Left ventricle myocardium inferior (tissue), 1 donor: ENCODE measurements around the gene SLC35G2. TPM values are rescaled to one million over a fixed set of nuclear protein-coding genes. Genes with fewer than 3 reads are reported as not detected.
A peak's percentile ranks its signal among the peaks of the same experiment; 100 is the strongest.

ENCODE experiments used
- DNase-seq: peaks from one replicate; pipeline ENCODE4 v3.0.0-alpha.2; 2020
- H3K27ac ChIP-seq: fragments of 200-600 bp; replicated peaks from 2 replicates; pipeline ENCODE4 v1.8.0; 2021
- H3K27me3 ChIP-seq: fragments of 200-600 bp; 2 replicates; pipeline ENCODE4 v1.8.0; 2021; ENCODE audit warnings: low read depth
- H3K36me3 ChIP-seq: fragments of 200-600 bp; 2 replicates; pipeline ENCODE4 v1.8.0; 2021
- H3K4me1 ChIP-seq: fragments of 200-600 bp; 2 replicates; pipeline ENCODE4 v1.8.0; 2021
- H3K4me3 ChIP-seq: fragments of 200-600 bp; 2 replicates; pipeline ENCODE4 v1.8.0; 2021; ENCODE audit warnings: mild to moderate bottlenecking, moderate library complexity
- H3K9me3 ChIP-seq: fragments of 200-600 bp; replicated peaks from 2 replicates; pipeline ENCODE4 v1.8.0; 2021
- intact Hi-C: fragments of 100-400 bp; cut with micrococcal nuclease; formaldehyde crosslinking; loops from one replicate; pipeline ENCODE4 v1.11.0; 2022
- long read RNA-seq: library from polyadenylated mRNA; unstranded; transcript quantifications from one replicate; pipeline ENCODE4 v2.0.0, GENCODE V29; 2021
- total RNA-seq: library from RNA; stranded (reverse); fragmentation: NEBNext Ultra II Directional; extraction: Animal tissue kit (Norgen Biotek cat#: 25700); gene quantifications from one replicate; pipeline ENCODE4 v1.2.1, GENCODE V29; 2021
- TF ChIP-seq, protein P1 (sequence below): fragments of 200-600 bp; IDR thresholded peaks from 2 replicates; pipeline ENCODE4 v1.8.0; 2021; ENCODE audit warnings: antibody characterized with exemption, mild to moderate bottlenecking, borderline replicate concordance
- donor health status: DM: no; HTN: yes; CAD: no; lungs with severe emphysema.

The SLC35G2 gene
- total RNA-seq, result 2.6 TPM
- long read RNA-seq, transcript SLC35G2-202 (2 exons, 2,060 nt), result major isoform, 7 of 9 reads
- long read RNA-seq, partial matches to known transcripts, result 0 of 9 reads
- long read RNA-seq, other reads (novel, unspliced or antisense), result 2 of 9 reads

DNA sequence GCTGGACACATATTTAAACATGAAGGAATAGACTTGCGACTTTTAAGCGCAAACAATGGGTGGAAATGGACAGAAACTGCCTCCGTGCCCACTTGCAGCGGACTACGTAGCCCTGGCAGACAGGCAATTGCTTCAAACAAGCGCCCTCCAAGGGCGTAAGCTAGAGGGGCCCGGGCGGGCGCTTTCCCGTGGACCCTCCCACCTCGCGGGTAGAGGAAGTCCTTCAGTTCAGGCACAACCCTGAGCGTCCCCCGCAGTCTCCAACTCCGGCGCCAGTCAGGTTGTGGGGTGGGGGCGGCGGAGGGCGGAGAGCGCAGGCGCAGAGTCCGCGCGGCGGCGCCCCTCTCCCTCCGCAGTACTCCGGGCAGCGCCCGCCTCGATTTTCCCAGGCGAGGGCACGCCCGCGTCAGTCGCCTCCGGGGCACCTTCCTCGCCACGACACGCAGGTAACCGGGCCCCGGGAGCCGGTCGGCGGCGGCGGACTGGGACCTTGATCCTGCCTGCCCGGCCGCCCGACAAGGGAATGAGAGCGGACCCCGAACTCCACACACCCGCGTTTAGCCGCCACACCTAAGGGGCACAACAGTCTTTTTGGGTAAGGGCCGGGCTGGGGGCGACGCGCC, at the start of gene SLC35G2:
TSS of gene SLC35G2 (plus strand) at position 358 of the 623 bp plus-strand sequence. CDS start 35,335 bp downstream, outside the sequence.
- DNase-seq, result peak; percentile 54
- TF ChIP-seq, protein P1, sequence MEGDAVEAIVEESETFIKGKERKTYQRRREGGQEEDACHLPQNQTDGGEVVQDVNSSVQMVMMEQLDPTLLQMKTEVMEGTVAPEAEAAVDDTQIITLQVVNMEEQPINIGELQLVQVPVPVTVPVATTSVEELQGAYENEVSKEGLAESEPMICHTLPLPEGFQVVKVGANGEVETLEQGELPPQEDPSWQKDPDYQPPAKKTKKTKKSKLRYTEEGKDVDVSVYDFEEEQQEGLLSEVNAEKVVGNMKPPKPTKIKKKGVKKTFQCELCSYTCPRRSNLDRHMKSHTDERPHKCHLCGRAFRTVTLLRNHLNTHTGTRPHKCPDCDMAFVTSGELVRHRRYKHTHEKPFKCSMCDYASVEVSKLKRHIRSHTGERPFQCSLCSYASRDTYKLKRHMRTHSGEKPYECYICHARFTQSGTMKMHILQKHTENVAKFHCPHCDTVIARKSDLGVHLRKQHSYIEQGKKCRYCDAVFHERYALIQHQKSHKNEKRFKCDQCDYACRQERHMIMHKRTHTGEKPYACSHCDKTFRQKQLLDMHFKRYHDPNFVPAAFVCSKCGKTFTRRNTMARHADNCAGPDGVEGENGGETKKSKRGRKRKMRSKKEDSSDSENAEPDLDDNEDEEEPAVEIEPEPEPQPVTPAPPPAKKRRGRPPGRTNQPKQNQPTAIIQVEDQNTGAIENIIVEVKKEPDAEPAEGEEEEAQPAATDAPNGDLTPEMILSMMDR, result no peak
- Histone ChIP-seq H3K4me3 (peak within 1 kb of the TSS; percentile 83), H3K36me3 (no peaks in the 10 kb centered on the region), H3K4me1 (peaks cover 29% of the 10 kb centered on the region), H3K27me3 (peaks cover 26% of the 10 kb centered on the region), H3K27ac (peak within 1 kb of the TSS; percentile 90), H3K9me3 (peaks cover 12% of the 10 kb centered on the region)
- intact Hi-C loops, result loop anchor here (5.0 kb wide), 1 partner anchor 193 kb away; no protein-coding TSS in a partner anchor

DNA sequence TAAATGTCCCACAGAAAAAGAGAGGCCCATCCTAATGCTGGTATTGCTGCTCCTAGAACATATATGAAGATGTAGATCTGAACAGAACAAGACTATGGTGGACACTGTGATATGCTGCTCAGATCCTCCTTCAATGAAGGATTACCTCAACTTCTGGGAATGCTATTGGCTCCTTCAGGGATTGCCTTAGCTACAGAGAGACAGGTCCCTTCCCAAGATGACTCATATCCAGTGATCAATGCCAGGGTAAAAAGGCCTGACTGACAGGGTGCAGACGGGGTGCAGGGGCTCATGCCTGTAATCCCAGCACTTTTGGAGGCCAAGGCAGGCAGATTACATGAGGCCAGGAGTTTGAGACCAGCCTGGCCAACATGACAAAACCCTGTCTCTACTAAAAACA, 46.2 kb upstream of the SLC35G2 start:
- H3K36me3 ChIP-seq, result no peaks in the 10 kb centered on the region
- no peak overlapping the region for H3K4me3 ChIP-seq
- no peaks in the 10 kb centered on the region for H3K9me3 ChIP-seq
- no peak overlapping the region for H3K27ac ChIP-seq
- TF ChIP-seq, protein P1, result no peak
- H3K27me3 ChIP-seq, result no peaks in the 10 kb centered on the region
- intact Hi-C loops, result no loop called here
- no peaks in the 10 kb centered on the region for H3K4me1 ChIP-seq
- no peak for DNase-seq

DNA sequence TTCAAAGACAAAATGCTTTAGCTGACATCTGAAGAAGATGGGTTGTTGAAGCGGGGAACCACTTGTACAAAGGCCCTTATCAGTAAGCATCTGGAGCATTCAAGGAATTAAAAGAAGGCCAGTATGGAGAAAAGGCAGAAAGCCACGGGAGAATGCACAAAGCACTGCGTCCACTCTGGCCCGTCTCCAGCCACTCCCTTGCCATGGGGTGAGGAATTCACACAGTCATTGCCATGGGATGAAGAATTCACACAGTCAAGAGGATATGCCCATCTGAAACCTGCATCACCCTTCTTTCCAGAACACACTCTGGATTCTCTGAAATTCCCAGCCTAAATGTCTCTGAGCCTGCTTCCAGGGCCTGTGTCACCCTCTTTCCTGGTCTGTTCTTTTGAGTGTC, 40.1 kb upstream of the SLC35G2 start:
- TF ChIP-seq, protein P1, result no peak
- H3K27ac ChIP-seq, result no peak overlapping the region
- no peak for DNase-seq
- H3K36me3 ChIP-seq, result no peaks in the 10 kb centered on the region
- no peaks in the 10 kb centered on the region for H3K4me1 ChIP-seq
- no peaks in the 10 kb centered on the region for H3K9me3 ChIP-seq
- no peaks in the 10 kb centered on the region for H3K27me3 ChIP-seq
- H3K4me3 ChIP-seq, result no peak overlapping the region
- intact Hi-C loops, result no loop called here

DNA sequence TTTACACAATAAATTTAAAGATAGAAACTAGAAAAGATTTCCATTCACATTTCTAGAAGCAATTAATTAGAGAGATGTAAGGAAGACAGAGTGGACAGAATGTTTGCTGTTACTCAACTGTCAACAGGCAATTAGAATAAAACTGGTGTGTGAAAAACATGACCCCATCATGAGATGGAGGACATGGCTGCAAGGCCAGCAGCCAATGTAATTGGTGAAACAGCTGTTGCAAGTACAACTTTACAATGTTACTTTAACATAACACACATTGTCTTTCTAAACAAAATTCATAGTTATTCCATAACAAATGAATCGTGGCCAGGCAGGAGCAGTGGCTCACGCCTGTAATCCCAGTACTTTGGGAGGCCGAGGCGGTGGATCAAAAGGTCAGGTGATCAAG, 38.2 kb upstream of the SLC35G2 start:
- Histone ChIP-seq H3K4me1 (no peaks in the 10 kb centered on the region), H3K36me3 (no peaks in the 10 kb centered on the region), H3K27ac (no peak overlapping the region), H3K9me3 (no peaks in the 10 kb centered on the region), H3K27me3 (no peaks in the 10 kb centered on the region), H3K4me3 (no peak overlapping the region)
- intact Hi-C loops, result no loop called here
- no peak for DNase-seq
- TF ChIP-seq, protein P1, result no peak

DNA sequence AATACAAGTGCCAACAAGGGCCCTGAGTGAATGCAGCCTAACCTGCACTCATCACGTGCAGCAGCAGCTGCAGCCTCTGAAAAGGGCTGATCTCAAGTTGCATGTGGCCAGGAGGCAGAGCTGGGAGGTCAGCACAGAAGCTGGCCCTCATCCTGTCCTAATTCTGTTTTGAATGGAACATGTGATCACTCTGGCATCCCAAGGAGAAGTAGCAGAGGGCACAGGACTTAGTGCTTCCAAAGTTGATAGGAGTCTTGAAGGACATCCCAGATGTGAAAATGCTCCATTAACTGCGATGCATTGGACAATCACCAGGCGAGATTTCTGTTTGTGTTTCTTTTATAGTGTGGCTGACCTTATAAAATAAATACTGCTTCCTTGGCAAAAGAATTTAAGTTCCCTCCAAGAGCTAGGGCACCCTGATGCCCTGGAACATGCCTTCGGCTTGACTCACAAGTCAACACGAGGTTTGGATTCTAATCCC, 35.2 kb upstream of the SLC35G2 start:
- H3K27me3 ChIP-seq, result no peaks in the 10 kb centered on the region
- DNase-seq, result no peak
- no peak overlapping the region for H3K27ac ChIP-seq
- intact Hi-C loops, result no loop called here
- H3K36me3 ChIP-seq, result no peaks in the 10 kb centered on the region
- no peak overlapping the region for H3K4me3 ChIP-seq
- TF ChIP-seq, protein P1, result no peak
- H3K4me1 ChIP-seq, result peaks cover 13% of the 10 kb centered on the region
- no peaks in the 10 kb centered on the region for H3K9me3 ChIP-seq
